Neural progenitor cell (in vitro differentiated cells): Measurements from ENCODE around the gene BCAM.

Experiments
- EZH2 ChIP-seq: fragments of 200-600 bp; sonication (generic); IDR thresholded peaks from 2 replicates; pipeline ENCODE4 v1.6.1; 2017; ENCODE audit warnings: antibody characterized with exemption, mild to moderate bottlenecking, moderate library complexity
- EZH2phosphoT487 ChIP-seq: fragments of 200-600 bp; sonication (generic); IDR thresholded peaks from 2 replicates; pipeline ENCODE4 v1.6.1; 2017; ENCODE audit warnings: antibody characterized with exemption
- TF ChIP-seq, protein P1 (sequence below): fragments of 200-600 bp; sonication (generic); IDR thresholded peaks from 2 replicates; pipeline ENCODE4 v1.5.1; 2017; ENCODE audit warnings: antibody characterized with exemption, mild to moderate bottlenecking

DNA sequence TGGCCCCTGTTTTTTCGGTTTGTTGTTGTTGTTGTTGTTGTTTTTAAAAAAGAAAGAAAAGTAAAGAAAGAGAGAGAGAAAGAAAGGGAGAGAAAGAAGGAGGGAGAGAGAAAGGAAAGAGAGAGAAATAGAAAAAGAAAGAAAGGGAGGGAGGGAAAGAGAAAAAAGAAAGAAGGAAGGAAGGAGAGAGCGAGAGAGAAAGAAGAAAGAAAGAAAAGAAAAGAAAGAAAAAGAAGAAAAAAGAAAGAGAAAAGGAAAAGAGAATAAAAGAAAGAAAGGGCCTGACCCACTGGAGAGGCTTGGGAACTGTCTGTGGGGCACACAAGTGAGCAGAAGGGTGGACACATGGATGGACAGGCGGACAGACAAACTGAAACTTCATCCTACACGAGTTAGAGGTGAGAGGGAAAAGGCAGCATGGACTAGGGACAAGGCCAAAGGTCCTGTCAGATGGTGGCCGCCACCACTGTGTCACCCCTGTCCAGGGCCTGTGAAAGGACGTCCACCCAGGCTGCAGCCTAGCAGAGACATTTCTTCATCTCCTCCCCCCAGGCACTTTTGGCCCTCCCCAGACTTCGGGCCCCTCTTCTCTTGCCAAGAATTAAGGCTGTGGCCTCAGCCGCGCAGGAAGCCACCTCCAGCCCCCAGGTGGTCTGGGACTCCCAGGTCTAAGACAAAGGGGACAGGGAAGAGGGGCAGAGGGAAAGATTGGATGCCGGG, 9.1 kb upstream of the BCAM start:
- TF ChIP-seq, protein P1, sequence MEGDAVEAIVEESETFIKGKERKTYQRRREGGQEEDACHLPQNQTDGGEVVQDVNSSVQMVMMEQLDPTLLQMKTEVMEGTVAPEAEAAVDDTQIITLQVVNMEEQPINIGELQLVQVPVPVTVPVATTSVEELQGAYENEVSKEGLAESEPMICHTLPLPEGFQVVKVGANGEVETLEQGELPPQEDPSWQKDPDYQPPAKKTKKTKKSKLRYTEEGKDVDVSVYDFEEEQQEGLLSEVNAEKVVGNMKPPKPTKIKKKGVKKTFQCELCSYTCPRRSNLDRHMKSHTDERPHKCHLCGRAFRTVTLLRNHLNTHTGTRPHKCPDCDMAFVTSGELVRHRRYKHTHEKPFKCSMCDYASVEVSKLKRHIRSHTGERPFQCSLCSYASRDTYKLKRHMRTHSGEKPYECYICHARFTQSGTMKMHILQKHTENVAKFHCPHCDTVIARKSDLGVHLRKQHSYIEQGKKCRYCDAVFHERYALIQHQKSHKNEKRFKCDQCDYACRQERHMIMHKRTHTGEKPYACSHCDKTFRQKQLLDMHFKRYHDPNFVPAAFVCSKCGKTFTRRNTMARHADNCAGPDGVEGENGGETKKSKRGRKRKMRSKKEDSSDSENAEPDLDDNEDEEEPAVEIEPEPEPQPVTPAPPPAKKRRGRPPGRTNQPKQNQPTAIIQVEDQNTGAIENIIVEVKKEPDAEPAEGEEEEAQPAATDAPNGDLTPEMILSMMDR: no peak
- TF ChIP-seq EZH2: no peak
- no peak for TF ChIP-seq EZH2phosphoT487
